ENCODE results near the gene SCRT2.

Gene SCRT2

GRCh38 chr20:623021-623420, 52.6 kb downstream of the SCRT2 start:
- DNase-seq: no peak

- DNase-seq: no peak
Observed at GRCh38 chr20:622161-622560, 53.4 kb downstream of the SCRT2 start.

GRCh38 chr20:621125-621756, 54.4 kb downstream of the SCRT2 start:
- no peak for DNase-seq

- no peak for DNase-seq
Observed at GRCh38 chr20:620246-620645, 55.4 kb downstream of the SCRT2 start.

GRCh38 chr20:618980-619379, 56.6 kb downstream of the SCRT2 start:
- DNase-seq: no peak

- no peak for DNase-seq
Observed at GRCh38 chr20:617934-618690, 57.5 kb downstream of the SCRT2 start.

- DNase-seq: no peak
Observed at GRCh38 chr20:615514-615913, 60.1 kb downstream of the SCRT2 start.

- DNase-seq: no peak
Observed at GRCh38 chr20:611843-612185, 63.8 kb downstream of the SCRT2 start.
